ENCODE data around the gene SLC25A42.
A peak's percentile ranks its signal among the peaks of the same experiment; 100 is the strongest.

The SLC25A42 gene

GRCh38 chr19:19122902-19123301 lies 59.1 kb downstream of the SLC25A42 start:
- Mint-ChIP-seq H3K9me3 (peaks cover 11% of the 10 kb centered on the region), H3K27me3 (ENCODE audit: low read depth) (no peaks in the 10 kb centered on the region), H3K4me1 (no peaks in the 10 kb centered on the region), H3K4me3 (no peak overlapping the region), H3K36me3 (ENCODE audit: low read depth) (peaks cover 41% of the 10 kb centered on the region), H3K27ac (no peak overlapping the region)
- no peak for TF ChIP-seq CTCF (IDR thresholded peaks at IDR 0.05; ENCODE audit: unreplicated experiment in 3 of 3)

GRCh38 chr19:19123386-19123785 lies 59.6 kb downstream of the SLC25A42 start:
- H3K9me3 Mint-ChIP-seq: peaks cover 12% of the 10 kb centered on the region
- no peaks in the 10 kb centered on the region for H3K4me1 Mint-ChIP-seq
- H3K27ac Mint-ChIP-seq: no peak overlapping the region
- no peak overlapping the region for H3K4me3 Mint-ChIP-seq
- H3K36me3 Mint-ChIP-seq (ENCODE audit: low read depth): peaks cover 43% of the 10 kb centered on the region
- no peaks in the 10 kb centered on the region for H3K27me3 Mint-ChIP-seq (ENCODE audit: low read depth)
- no peak for TF ChIP-seq CTCF (IDR thresholded peaks at IDR 0.05; ENCODE audit: unreplicated experiment in 3 of 3)

GRCh38 chr19:19126102-19126501 lies 62.3 kb downstream of the SLC25A42 start:
- TF ChIP-seq CTCF (IDR thresholded peaks at IDR 0.05; ENCODE audit: unreplicated experiment in 3 of 3): no peak
- peaks cover 12% of the 10 kb centered on the region for H3K9me3 Mint-ChIP-seq
- peaks cover 53% of the 10 kb centered on the region for H3K36me3 Mint-ChIP-seq (ENCODE audit: low read depth)
- no peaks in the 10 kb centered on the region for H3K27me3 Mint-ChIP-seq (ENCODE audit: low read depth)
- no peak overlapping the region for H3K27ac Mint-ChIP-seq
- H3K4me1 Mint-ChIP-seq: no peaks in the 10 kb centered on the region
- H3K4me3 Mint-ChIP-seq: no peak overlapping the region

- Mint-ChIP-seq H3K36me3 (ENCODE audit: low read depth) (peaks cover 41% of the 10 kb centered on the region), H3K9me3 (peaks cover 6% of the 10 kb centered on the region), H3K4me1 (no peaks in the 10 kb centered on the region), H3K27me3 (ENCODE audit: low read depth) (no peaks in the 10 kb centered on the region), H3K27ac (no peak overlapping the region), H3K4me3 (no peak overlapping the region)
- TF ChIP-seq CTCF (IDR thresholded peaks at IDR 0.05; ENCODE audit: unreplicated experiment in 3 of 3): no peak
Measured at GRCh38 chr19:19131989-19132388, 68.2 kb downstream of the SLC25A42 start.

- peaks cover 5% of the 10 kb centered on the region for H3K9me3 Mint-ChIP-seq
- peaks cover 7% of the 10 kb centered on the region for H3K4me1 Mint-ChIP-seq
- no peak overlapping the region for H3K4me3 Mint-ChIP-seq
- no peaks in the 10 kb centered on the region for H3K27me3 Mint-ChIP-seq (ENCODE audit: low read depth)
- TF ChIP-seq CTCF (IDR thresholded peaks at IDR 0.05; ENCODE audit: unreplicated experiment in 3 of 3): no peak
- H3K36me3 Mint-ChIP-seq (ENCODE audit: low read depth): peaks cover 38% of the 10 kb centered on the region
- no peak overlapping the region for H3K27ac Mint-ChIP-seq
Measured at GRCh38 chr19:19132912-19133311, 69.1 kb downstream of the SLC25A42 start.

GRCh38 chr19:19133985-19134384 lies 70.2 kb downstream of the SLC25A42 start:
- peak overlapping the region in 1 of 3 experiments; percentile 10 for H3K27ac Mint-ChIP-seq
- peak overlapping the region in 1 of 3 experiments; percentile 18 for H3K4me3 Mint-ChIP-seq
- H3K36me3 Mint-ChIP-seq (ENCODE audit: low read depth): peaks cover 31% of the 10 kb centered on the region
- H3K9me3 Mint-ChIP-seq: peaks cover 3% of the 10 kb centered on the region
- H3K4me1 Mint-ChIP-seq: peaks cover 14% of the 10 kb centered on the region
- H3K27me3 Mint-ChIP-seq (ENCODE audit: low read depth): peaks cover 6% of the 10 kb centered on the region
- no peak for TF ChIP-seq CTCF (IDR thresholded peaks at IDR 0.05; ENCODE audit: unreplicated experiment in 3 of 3)

Measured in nephron (organoid).